SK-N-SH (cell line): ENCODE results near the gene AP3D1. TPM values are rescaled to one million over a fixed set of nuclear protein-coding genes. Genes with fewer than 3 reads are reported as not detected.

Source experiments
- CTCF ChIA-PET: fragments of 300-600, 350-600 bp; formaldehyde crosslinking; extraction: SDS; loops from one replicate; lab custom pipeline; 2021; lab: Yijun Ruan, JAX
- POLR2A ChIA-PET: fragments of 350-600 bp; sonication (Branson Sonifier 250); formaldehyde crosslinking; extraction: SDS; loops from one replicate; lab custom pipeline; 2020; ENCODE audit warnings: antibody characterized with exemption, inconsistent platforms; lab: Yijun Ruan, JAX
- DNase-seq: peaks from one replicate; pipeline ENCODE4 v3.0.0; 2012
- H2AFZ ChIP-seq: fragments of 200-600 bp; sonication (generic); 2 replicates; pipeline ENCODE4 v1.8.1; 2016; ENCODE audit warnings: antibody characterized with exemption, mild to moderate bottlenecking, low read depth
- H3F3A ChIP-seq: fragments of 200-600 bp; sonication (generic); replicated peaks from 2 replicates; pipeline ENCODE3; 2016; ENCODE audit warnings: antibody characterized with exemption, mild to moderate bottlenecking; ENCODE audit not compliant: insufficient read depth
- H3K27ac ChIP-seq, 2 experiments: fragments of 200-500 bp in 1 of 2; fragments of 200-600 bp in 1 of 2; sonication (Bioruptor generic) in 1 of 2; sonication (generic), shearing (Covaris generic) in 1 of 2; 2 replicates each; pipeline versions ENCODE4 v1.5.1 to v1.6.1; 2014 to 2016; ENCODE audit warnings: low read depth in 2 of 2, inconsistent platforms in 1 of 2, low read length in 1 of 2, mild to moderate bottlenecking in 1 of 2, mixed read lengths in 1 of 2
- H3K27me3 ChIP-seq: fragments of 200-600 bp; sonication (generic), shearing (Covaris generic); 2 replicates; pipeline ENCODE4 v1.6.1; 2016; ENCODE audit warnings: mixed run types; ENCODE audit not compliant: insufficient read depth
- H3K36me3 ChIP-seq, 2 experiments: fragments of 200-500 bp in 1 of 2; fragments of 200-600 bp in 1 of 2; sonication (Bioruptor generic) in 1 of 2; sonication (generic) in 1 of 2; replicated peaks in 1 of 2; 2 replicates each; pipeline versions ENCODE3 to v1.5.1; 2014 to 2016; ENCODE audit warnings: low read length in 1 of 2, mild to moderate bottlenecking in 1 of 2; ENCODE audit not compliant: insufficient read depth in 2 of 2, control insufficient read depth in 1 of 2
- H3K4me1 ChIP-seq, 2 experiments: fragments of 200-500 bp in 1 of 2; fragments of 200-600 bp in 1 of 2; sonication (Bioruptor generic) in 1 of 2; sonication (generic), shearing (Covaris generic) in 1 of 2; 2 replicates each; pipeline versions ENCODE4 v1.5.1 to v1.6.1; 2014 to 2016; ENCODE audit warnings: low read depth in 1 of 2, low read length in 1 of 2, mixed run types in 1 of 2; ENCODE audit not compliant: insufficient read depth in 2 of 2, control insufficient read depth in 1 of 2
- H3K4me2 ChIP-seq: fragments of 200-600 bp; sonication (generic), shearing (Covaris generic); 2 replicates; pipeline ENCODE4 v1.6.1; 2017; ENCODE audit warnings: mixed run types
- H3K4me3 ChIP-seq, 2 experiments: fragments of 200-500 bp in 1 of 2; fragments of 200-600 bp in 1 of 2; sonication (Bioruptor generic) in 1 of 2; sonication (generic), shearing (Covaris generic) in 1 of 2; 2 replicates each; pipeline versions ENCODE4 v1.5.1 to v1.8.1; 2014 to 2016; ENCODE audit warnings: low read depth in 2 of 2, inconsistent platforms in 1 of 2, low read length in 1 of 2, mild to moderate bottlenecking in 1 of 2, mixed read lengths in 1 of 2, moderate library complexity in 1 of 2
- H3K79me2 ChIP-seq: fragments of 200-600 bp; sonication (generic); 2 replicates; pipeline ENCODE4 v1.8.1; 2017; ENCODE audit warnings: mild to moderate bottlenecking; ENCODE audit not compliant: insufficient read depth
- H3K9ac ChIP-seq: fragments of 200-600 bp; sonication (generic); 2 replicates; pipeline ENCODE4 v1.6.1; 2017; ENCODE audit warnings: mixed run types
- H3K9me2 ChIP-seq: fragments of 200-600 bp; sonication (generic); 2 replicates; pipeline ENCODE4 v1.6.1; 2017; ENCODE audit warnings: mixed run types
- H3K9me3 ChIP-seq: fragments of 200-600 bp; sonication (generic); 2 replicates; pipeline ENCODE4 v1.6.1; 2017; ENCODE audit warnings: mixed run types, mild to moderate bottlenecking, moderate library complexity
- H4K20me1 ChIP-seq: fragments of 200-600 bp; sonication (generic); 2 replicates; pipeline ENCODE4 v1.6.1; 2017; ENCODE audit warnings: mild to moderate bottlenecking, mixed run types; ENCODE audit not compliant: insufficient read depth
- ELF1 ChIP-seq: IDR thresholded peaks from 2 replicates; pipeline ENCODE4 v1.4.0; 2012
- EZH2phosphoT487 ChIP-seq: fragments of 200-600 bp; sonication (generic); IDR thresholded peaks from 2 replicates; pipeline ENCODE4 v1.6.1; 2017; ENCODE audit warnings: low read depth, mixed run types, mild to moderate bottlenecking, antibody characterized with exemption, moderate library complexity, borderline replicate concordance
- FOXJ3 ChIP-seq: sonication (generic); formaldehyde crosslinking; IDR thresholded peaks from 2 replicates; pipeline ENCODE4 v1.5.1; 2020; ENCODE audit warnings: mild to moderate bottlenecking, missing genetic modification reagents
- GABPA ChIP-seq: IDR thresholded peaks from 2 replicates; pipeline ENCODE4 v1.4.0; 2012; ENCODE audit warnings: low read depth, mild to moderate bottlenecking
- GATA2 ChIP-seq: sonication (generic); formaldehyde crosslinking; IDR thresholded peaks from 2 replicates; pipeline ENCODE4 v1.5.0; 2020; ENCODE audit warnings: mild to moderate bottlenecking, missing genetic modification reagents
- MAX ChIP-seq: IDR thresholded peaks from 2 replicates; pipeline ENCODE4 v1.4.0; 2012; ENCODE audit warnings: low read depth
- MEF2A ChIP-seq: IDR thresholded peaks from 2 replicates; pipeline ENCODE4 v1.4.0; 2012; ENCODE audit warnings: low read depth, borderline replicate concordance
- MXI1 ChIP-seq: IDR thresholded peaks from 2 replicates; pipeline ENCODE4 v1.6.1; 2012; ENCODE audit warnings: mild to moderate bottlenecking, low read depth, low read length, improper control_type of control experiment
- NFIC ChIP-seq: IDR thresholded peaks from 2 replicates; pipeline ENCODE4 v1.4.0; 2012; ENCODE audit warnings: borderline replicate concordance
- NRF1 ChIP-seq: IDR thresholded peaks from 2 replicates; pipeline ENCODE4 v1.6.1; 2012; ENCODE audit warnings: low read depth, mild to moderate bottlenecking, low read length
- RCOR1 ChIP-seq: fragments of 150-350 bp; IDR thresholded peaks from 2 replicates; pipeline ENCODE4 v1.6.1; 2017; ENCODE audit warnings: antibody characterized with exemption, low read length
- TEAD4 ChIP-seq: IDR thresholded peaks from 2 replicates; pipeline ENCODE4 v1.4.0; 2012; ENCODE audit warnings: mild to moderate bottlenecking, borderline replicate concordance; ENCODE audit not compliant: insufficient read depth
- USF1 ChIP-seq: IDR thresholded peaks from 2 replicates; pipeline ENCODE4 v1.4.0; 2012; ENCODE audit warnings: low read depth, borderline replicate concordance
- USF2 ChIP-seq: fragments of 150-350 bp; IDR thresholded peaks from 2 replicates; pipeline ENCODE4 v1.6.1; 2017; ENCODE audit warnings: antibody characterized with exemption, low read length, low read depth, borderline replicate concordance
- YY1 ChIP-seq: IDR thresholded peaks from 2 replicates; pipeline ENCODE4 v1.4.0; 2012; ENCODE audit warnings: low read depth, mild to moderate bottlenecking
- ZBTB33 ChIP-seq: IDR thresholded peaks from 2 replicates; pipeline ENCODE4 v1.4.0; 2012; ENCODE audit warnings: low read depth, borderline replicate concordance
- WGBS: methylation state at CpG from one replicate; pipeline ENCODE4 v1.1.6; 2017; ENCODE audit warnings: low lambda C conversion rate; 5-methylcytosine and 5-hydroxymethylcytosine counted together
- polyA plus RNA-seq, 3 experiments: library from polyadenylated mRNA; depleted of rRNA; stranded (reverse); fragments of >200 nt; gene quantifications; 2 replicates each; pipeline ENCODE4 v1.2.3, GENCODE V29; 2012
- TF ChIP-seq, protein P1 (sequence below): fragments of 200-600 bp; sonication (generic); IDR thresholded peaks from 2 replicates; pipeline ENCODE4 v1.6.1; 2017; ENCODE audit warnings: antibody characterized with exemption, mild to moderate bottlenecking, moderate library complexity

AP3D1 gene
- polyA plus RNA-seq, 1 of the 3 experiments (the other 2 are of a cell fraction), result 127 TPM

GRCh38 chr19:2135474-2136402, 15.6 kb downstream of the AP3D1 start:
- no peaks in the 10 kb centered on the region for H3K9me3 ChIP-seq
- no peaks in the 10 kb centered on the region for H3K9me2 ChIP-seq
- H3K27ac ChIP-seq, result no peak overlapping the region
- DNase-seq, result no peak
- no peak overlapping the region for H3K9ac ChIP-seq
- no peaks in the 10 kb centered on the region for H3K27me3 ChIP-seq
- H3K4me1 ChIP-seq, result no peaks in the 10 kb centered on the region
- H3K4me3 ChIP-seq, result no peak overlapping the region
- no peak for TF ChIP-seq RCOR1
- no peak for TF ChIP-seq YY1
- TF ChIP-seq GABPA, result no peak
- TF ChIP-seq MAX, result no peak
- no peak for TF ChIP-seq NFIC
- TF ChIP-seq MXI1, result no peak
- no peak for TF ChIP-seq EZH2phosphoT487
- TF ChIP-seq ELF1, result no peak
- no peak for TF ChIP-seq MEF2A
- POLR2A ChIA-PET, result no interaction called here
- H2AFZ ChIP-seq, result no peak overlapping the region
- peaks cover 60% of the 10 kb centered on the region for H4K20me1 ChIP-seq
- no peaks in the 10 kb centered on the region for H3F3A ChIP-seq
- no peak overlapping the region for H3K4me2 ChIP-seq
- peaks cover 22 to 44% of the 10 kb centered on the region in 2 experiments for H3K36me3 ChIP-seq
- CTCF ChIA-PET, result no interaction called here
- peaks cover 86% of the 10 kb centered on the region for H3K79me2 ChIP-seq
- 97% methylated on average over 28 of the region's 50 CpGs for WGBS

DNA sequence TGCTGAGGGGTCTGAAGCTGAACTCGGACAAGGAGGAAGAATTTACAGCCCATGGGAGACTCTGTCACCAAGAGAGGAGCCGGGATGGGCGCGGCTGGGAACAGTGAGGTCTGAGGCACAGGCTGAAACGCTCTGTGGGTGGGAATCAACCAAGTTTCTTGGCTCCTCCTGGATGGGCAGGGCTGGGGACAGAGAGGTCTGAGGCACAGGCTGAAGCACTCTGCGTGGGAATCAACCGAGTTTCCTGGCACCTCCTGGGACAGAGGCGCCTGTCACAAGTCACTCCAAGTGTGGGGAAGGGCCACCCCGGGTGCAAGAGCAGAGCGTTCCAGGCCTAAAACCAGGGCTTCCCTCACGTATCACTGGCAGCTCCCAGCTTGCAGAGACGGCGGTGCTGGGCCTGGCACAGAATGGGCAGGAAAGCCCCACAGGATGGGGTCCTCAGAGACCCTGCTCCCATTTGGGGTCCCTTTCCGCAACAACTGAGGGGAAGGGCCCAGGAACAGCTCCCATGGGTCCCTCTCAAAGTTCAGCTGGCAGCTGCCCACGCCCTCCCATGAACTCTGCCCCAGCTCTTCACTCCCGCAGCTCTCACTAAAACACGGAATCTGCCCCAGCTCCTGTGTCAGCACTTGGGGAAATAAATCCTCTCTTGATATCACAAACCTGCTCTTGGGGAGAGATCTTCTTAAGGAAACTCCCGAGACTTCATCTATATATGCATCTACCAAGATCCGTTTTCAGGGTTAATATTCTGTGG, 18.5 kb downstream of the AP3D1 start:
- Histone ChIP-seq H2AFZ (no peak overlapping the region), H3F3A (no peaks in the 10 kb centered on the region), H4K20me1 (peaks cover 51% of the 10 kb centered on the region), H3K27me3 (no peaks in the 10 kb centered on the region), H3K9me3 (no peaks in the 10 kb centered on the region), H3K4me2 (no peak overlapping the region), H3K4me1 (no peaks in the 10 kb centered on the region), H3K9ac (no peak overlapping the region), H3K4me3 (no peak overlapping the region), H3K27ac (no peak overlapping the region), H3K36me3 (peaks cover 22 to 54% of the 10 kb centered on the region in 2 experiments), H3K79me2 (peaks cover 77% of the 10 kb centered on the region), H3K9me2 (no peaks in the 10 kb centered on the region)
- no peak for DNase-seq
- ChIA-PET CTCF (no interaction called here), POLR2A (no interaction called here)
- 85% methylated on average over 17 of the region's 19 CpGs for WGBS
- TF ChIP-seq FOXJ3 (CRISPR knock-in tag), result no peak
- TF ChIP-seq TEAD4, result no peak
- no peak for TF ChIP-seq NFIC
- TF ChIP-seq NRF1, result no peak
- TF ChIP-seq MAX, result no peak
- TF ChIP-seq USF2, result no peak
- TF ChIP-seq, protein P1, sequence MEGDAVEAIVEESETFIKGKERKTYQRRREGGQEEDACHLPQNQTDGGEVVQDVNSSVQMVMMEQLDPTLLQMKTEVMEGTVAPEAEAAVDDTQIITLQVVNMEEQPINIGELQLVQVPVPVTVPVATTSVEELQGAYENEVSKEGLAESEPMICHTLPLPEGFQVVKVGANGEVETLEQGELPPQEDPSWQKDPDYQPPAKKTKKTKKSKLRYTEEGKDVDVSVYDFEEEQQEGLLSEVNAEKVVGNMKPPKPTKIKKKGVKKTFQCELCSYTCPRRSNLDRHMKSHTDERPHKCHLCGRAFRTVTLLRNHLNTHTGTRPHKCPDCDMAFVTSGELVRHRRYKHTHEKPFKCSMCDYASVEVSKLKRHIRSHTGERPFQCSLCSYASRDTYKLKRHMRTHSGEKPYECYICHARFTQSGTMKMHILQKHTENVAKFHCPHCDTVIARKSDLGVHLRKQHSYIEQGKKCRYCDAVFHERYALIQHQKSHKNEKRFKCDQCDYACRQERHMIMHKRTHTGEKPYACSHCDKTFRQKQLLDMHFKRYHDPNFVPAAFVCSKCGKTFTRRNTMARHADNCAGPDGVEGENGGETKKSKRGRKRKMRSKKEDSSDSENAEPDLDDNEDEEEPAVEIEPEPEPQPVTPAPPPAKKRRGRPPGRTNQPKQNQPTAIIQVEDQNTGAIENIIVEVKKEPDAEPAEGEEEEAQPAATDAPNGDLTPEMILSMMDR, result no peak
- TF ChIP-seq ZBTB33, result no peak
- TF ChIP-seq EZH2phosphoT487, result no peak
- TF ChIP-seq USF1, result no peak
- TF ChIP-seq GATA2 (CRISPR knock-in tag), result no peak
- TF ChIP-seq MEF2A, result no peak
- no peak for TF ChIP-seq YY1
- no peak for TF ChIP-seq MXI1
- TF ChIP-seq RCOR1, result no peak
